Measurements from ENCODE around the gene MEI1.

DNA sequence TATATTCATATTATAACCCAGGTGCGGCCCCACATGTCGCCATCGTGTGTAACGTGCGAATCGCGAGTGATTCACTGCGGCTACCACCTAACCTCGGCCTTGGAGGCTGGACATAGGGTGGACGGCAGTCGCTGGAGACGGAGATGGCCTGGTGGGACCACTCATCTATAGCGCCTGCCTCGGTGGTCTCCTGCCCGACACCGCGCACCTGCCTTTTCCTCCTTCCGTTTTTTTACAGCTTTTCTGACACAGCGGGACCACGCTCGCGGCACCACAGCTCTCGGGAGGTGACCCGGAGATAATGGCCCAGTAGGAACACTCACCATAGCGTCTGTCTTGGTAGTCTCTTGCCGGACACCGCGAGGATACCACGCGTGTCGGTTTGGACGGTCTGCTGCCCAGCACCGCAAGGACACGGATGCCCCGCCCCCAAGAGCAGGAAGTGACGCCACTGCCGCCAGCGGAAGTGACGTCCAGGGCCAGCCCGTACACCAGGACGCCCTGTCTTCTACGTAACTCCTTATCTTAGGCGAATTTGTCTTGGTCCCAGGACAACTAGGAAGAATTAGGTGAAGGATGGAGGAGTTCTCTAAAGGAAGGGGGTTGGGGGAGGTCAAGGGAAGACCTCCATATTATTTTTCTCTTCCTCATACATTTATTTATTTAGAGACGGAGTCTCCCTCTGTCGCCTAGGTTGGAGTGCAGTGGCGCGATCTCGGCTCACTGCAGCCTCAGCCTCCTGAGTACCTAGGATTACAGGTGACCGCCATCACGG, 17.1 kb upstream of the MEI1 start:
- TF ChIP-seq, protein P1, sequence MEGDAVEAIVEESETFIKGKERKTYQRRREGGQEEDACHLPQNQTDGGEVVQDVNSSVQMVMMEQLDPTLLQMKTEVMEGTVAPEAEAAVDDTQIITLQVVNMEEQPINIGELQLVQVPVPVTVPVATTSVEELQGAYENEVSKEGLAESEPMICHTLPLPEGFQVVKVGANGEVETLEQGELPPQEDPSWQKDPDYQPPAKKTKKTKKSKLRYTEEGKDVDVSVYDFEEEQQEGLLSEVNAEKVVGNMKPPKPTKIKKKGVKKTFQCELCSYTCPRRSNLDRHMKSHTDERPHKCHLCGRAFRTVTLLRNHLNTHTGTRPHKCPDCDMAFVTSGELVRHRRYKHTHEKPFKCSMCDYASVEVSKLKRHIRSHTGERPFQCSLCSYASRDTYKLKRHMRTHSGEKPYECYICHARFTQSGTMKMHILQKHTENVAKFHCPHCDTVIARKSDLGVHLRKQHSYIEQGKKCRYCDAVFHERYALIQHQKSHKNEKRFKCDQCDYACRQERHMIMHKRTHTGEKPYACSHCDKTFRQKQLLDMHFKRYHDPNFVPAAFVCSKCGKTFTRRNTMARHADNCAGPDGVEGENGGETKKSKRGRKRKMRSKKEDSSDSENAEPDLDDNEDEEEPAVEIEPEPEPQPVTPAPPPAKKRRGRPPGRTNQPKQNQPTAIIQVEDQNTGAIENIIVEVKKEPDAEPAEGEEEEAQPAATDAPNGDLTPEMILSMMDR (IDR thresholded peaks at IDR 0.05) = no peak
- TF ChIP-seq POLR2A (IDR thresholded peaks at IDR 0.05) = peak; percentile 49 to 51
- no peak for TF ChIP-seq EP300 (IDR thresholded peaks at IDR 0.05)
